HL-60/S4 treated with phorbol 12-myristate 13-acetate at 8.2 ng/mL for 4 days and 3 days (cell line): ENCODE measurements around the gene CD70.
"Not testable (repeated sequence)": the region's sequence is repeated elsewhere in the genome, so short reads cannot be mapped to it uniquely, and the experiment has no call there.

ENCODE experiments used
- in situ Hi-C: fragments of 300-500 bp; cut with MboI; formaldehyde crosslinking; loops from 2 replicates; pipeline ENCODE4 v1.15.0; 2022; ENCODE audit warnings: low sequenced_read_pairs

The CD70 gene

GRCh38 chr19:6590827-6591319 is at the start of gene CD70:
TSS of gene CD70 (minus strand) at chr19:6591150. CDS start at chr19:6591002, 148 bp downstream.
- in situ Hi-C loops, result no loop called here

GRCh38 chr19:6640333-6640732 is 49.4 kb upstream of the CD70 start:
- in situ Hi-C loops, result loop anchor here (25.0 kb wide), 1 partner anchor 222 kb away; no protein-coding TSS in a partner anchor

- in situ Hi-C loops, result loop anchor here (25.0 kb wide), 1 partner anchor 223 kb away; no protein-coding TSS in a partner anchor
Observed at GRCh38 chr19:6639439-6639838, 48.5 kb upstream of the CD70 start.

- in situ Hi-C loops, result loop anchor here (25.0 kb wide), 1 partner anchor 229 kb away; no protein-coding TSS in a partner anchor
Observed at GRCh38 chr19:6633456-6633813, 42.5 kb upstream of the CD70 start.

GRCh38 chr19:6632747-6633455 is 42.0 kb upstream of the CD70 start:
- in situ Hi-C loops, result loop anchor here (25.0 kb wide), 1 partner anchor 229 kb away; no protein-coding TSS in a partner anchor

GRCh38 chr19:6632002-6632621 is 41.2 kb upstream of the CD70 start:
- in situ Hi-C loops, result loop anchor here (25.0 kb wide), 1 partner anchor 230 kb away; no protein-coding TSS in a partner anchor

DNA sequence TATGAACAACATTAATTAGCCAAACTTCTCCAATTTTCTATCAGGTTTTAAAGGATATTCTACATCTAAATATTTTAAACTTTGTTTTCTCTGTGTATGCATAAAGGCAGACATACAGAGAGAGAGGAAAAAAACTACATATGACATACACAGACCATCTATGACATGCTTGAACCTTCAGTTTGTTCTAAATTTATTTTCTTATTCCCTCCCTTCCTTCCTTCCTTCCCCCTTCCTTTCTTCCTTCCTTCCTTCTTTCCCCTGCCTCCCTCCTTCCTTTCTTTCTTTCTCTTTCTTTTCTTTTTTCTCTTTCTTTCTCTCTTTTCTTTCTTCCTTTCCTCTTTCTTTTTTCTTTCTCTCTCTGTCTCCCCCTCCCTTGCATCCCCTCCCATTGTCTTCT is 35.8 kb upstream of the CD70 start:
- in situ Hi-C loops, result loop anchor here (25.0 kb wide), 1 partner anchor 236 kb away; no protein-coding TSS in a partner anchor

DNA sequence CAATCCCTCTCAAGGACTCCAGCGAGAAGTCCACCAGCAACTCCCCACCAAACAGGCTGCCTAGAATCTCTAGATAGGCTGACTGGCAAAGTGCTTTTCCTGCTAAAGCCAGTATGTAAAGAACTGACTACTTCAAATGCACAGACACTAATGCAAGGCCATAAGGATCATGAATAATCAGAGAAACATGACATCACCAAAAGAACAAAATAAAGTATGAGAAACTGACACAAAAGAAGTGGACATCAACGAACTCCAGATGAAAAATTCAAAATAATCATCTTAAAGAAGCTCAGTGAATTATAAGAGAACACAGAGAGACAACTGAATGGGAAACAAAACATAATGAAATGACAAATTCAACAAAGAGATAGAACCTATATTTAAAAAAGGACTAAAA is 26.4 kb upstream of the CD70 start:
- in situ Hi-C loops, result no loop called here

GRCh38 chr19:6616011-6616410 is 25.1 kb upstream of the CD70 start:
- in situ Hi-C loops, result no loop called here

DNA sequence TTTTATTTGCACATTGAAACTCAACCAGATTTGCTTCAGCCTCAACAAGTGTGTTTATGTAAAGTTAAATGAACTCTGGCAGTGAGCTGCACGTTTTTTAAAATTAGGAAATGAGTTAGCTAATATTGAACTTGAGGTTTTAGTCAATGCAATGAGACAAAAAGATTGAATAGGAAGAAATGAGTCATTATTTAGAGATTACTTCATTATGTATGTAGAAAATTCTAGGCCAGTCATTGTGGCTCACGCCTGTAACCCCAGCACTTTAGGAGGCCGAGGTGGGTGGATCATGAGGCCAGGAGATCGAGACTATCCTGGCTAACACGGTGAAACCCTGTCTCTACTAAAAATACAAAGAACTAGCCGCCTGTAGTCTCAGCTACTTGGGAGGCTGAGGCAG is 22.8 kb upstream of the CD70 start:
- in situ Hi-C loops, result no loop called here

DNA sequence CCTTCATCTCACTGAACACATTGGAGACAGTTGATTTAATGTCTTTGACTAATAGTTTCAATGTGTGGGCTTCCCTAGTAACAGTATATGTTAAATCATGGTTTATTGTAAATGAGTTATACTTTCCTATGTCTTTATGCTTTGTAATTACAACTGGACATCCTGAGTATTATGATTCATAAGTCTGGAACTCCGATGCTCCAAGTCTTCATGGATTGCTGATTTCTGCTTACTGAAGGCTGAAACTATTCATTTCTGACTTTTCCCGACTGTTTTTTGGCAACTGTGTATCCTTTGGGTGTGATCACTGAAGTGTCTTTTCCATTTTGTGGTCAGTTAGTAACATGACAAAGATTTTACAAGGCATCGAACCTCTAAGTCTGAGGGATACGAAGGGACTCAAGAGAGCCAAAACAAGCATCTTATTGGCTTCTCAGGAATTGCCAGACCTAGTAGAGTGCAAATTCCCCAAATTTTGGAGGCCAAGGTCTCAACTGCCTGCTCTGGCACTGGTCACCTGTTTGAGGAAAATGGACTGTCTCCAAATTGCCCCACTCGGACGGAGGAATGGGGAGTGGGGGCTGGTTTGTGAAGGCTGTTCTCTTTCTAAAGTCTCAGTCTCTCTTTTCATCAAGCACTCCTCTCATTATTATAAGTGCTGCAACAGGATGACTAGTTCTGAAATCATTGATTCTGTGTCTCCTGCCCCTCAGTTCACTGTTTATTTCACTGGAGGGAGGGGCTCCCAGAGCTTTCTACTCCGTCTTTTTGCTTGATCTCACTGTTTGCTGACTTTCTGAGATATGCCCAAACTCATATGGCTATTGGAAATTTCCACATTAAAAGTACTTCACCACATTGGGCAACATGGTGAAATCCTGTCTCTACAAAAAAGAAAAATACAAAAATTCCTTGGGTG is 20.2 kb upstream of the CD70 start:
- in situ Hi-C loops, result no loop called here

GRCh38 chr19:6608940-6609339 is 18.0 kb upstream of the CD70 start:
- in situ Hi-C loops, result no loop called here

DNA sequence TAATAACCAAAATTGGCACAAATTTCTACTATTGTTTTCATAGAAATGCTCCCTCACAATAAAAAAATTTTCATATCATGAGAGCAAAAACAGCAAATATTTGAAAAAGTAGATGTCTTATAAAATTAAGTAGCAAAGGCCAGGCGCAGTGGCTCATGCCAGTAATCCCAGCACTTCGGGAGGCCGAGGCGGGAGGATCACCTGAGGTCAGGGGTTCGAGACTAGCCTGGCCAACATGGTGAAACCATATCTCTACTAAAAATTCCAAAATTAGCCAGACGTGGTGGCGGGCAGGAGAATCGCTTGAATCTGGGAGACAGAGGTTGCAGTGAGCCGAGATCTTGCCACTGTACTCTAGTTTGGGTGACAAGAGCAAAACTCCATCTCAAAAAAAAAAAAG is 17.2 kb upstream of the CD70 start:
- in situ Hi-C loops, result not testable (repeated sequence)

GRCh38 chr19:6606276-6607070 is 15.5 kb upstream of the CD70 start:
- in situ Hi-C loops, result not testable (repeated sequence)

GRCh38 chr19:6604906-6605305 is 14.0 kb upstream of the CD70 start:
- in situ Hi-C loops, result no loop called here

- in situ Hi-C loops, result no loop called here
Observed at GRCh38 chr19:6602729-6603114, 11.8 kb upstream of the CD70 start.

GRCh38 chr19:6601537-6602052 is 10.6 kb upstream of the CD70 start:
- in situ Hi-C loops, result not testable (repeated sequence)

- in situ Hi-C loops, result not testable (repeated sequence)
Observed at GRCh38 chr19:6600951-6601536, 10.1 kb upstream of the CD70 start.

DNA sequence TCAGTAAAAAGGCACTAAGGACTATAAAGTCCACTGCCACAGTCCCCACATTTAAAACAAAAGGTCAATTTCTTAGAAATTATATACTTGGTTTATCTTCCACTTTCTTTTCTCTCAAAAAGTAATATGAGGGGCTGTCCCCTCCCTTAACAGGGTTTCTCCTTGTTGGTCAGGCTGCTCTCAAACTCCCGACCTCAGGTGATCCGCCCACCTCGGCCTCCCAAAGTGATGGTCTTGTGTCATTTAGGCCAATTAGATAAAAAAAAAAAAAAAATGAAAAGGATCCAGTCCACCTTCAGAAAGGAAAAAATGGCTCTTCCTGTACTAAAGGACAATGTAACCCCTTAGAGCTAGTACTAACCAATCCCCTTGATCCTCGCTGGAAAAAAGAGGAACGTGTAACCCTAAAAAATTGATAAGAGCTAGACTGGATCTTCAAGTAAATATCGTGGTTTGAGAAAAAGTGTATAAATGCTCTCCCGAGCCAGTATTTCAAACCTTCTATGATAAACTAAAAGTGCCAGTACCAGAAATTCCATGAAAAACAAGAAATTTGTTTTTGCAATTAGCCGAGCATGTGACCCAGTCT is 9.0 kb upstream of the CD70 start:
- in situ Hi-C loops, result no loop called here
